Large intestine (tissue), 1 donor: ENCODE data around the gene SELP. TPM values are rescaled to one million over a fixed set of nuclear protein-coding genes. Genes with fewer than 3 reads are reported as not detected.

Experiments
- polyA plus RNA-seq: library from polyadenylated mRNA; unstranded; fragments of 120-200 nt; gene quantifications from one replicate; pipeline ENCODE4 v1.2.1, GENCODE V29; 2013

The SELP gene
- polyA plus RNA-seq, 1 donor = 1.8 TPM

Other genes starting within 250 kb of the SELP start
- gene CCDC181, start 202.7 kb downstream of the SELP start, polyA plus RNA-seq = 1.3 TPM
- 12.1 TPM for gene SLC19A2, start 144.2 kb downstream of the SELP start, polyA plus RNA-seq
- gene F5, start 43.6 kb downstream of the SELP start, polyA plus RNA-seq = 0.30 TPM
- 2.1 TPM for gene SELL, start 81.5 kb upstream of the SELP start, polyA plus RNA-seq
- gene SELE, start 104.0 kb upstream of the SELP start, polyA plus RNA-seq = 0.84 TPM
- gene METTL18, start 164.8 kb upstream of the SELP start, polyA plus RNA-seq = 11.2 TPM